ENCODE data around the gene PALMD.

PALMD gene

GRCh38 chr1:99635664-99636063 lies 10.2 kb upstream of the PALMD start:
- Histone ChIP-seq H3K27me3 (ENCODE audit: control insufficient read depth, insufficient read depth, low read length) (no peaks in the 10 kb centered on the region), H3K36me3 (ENCODE audit: control insufficient read depth, insufficient read depth, low read length) (no peaks in the 10 kb centered on the region), H3K9me3 (ENCODE audit: control insufficient read depth, insufficient read depth, low read length) (no peaks in the 10 kb centered on the region), H3K4me1 (ENCODE audit: control insufficient read depth, insufficient read depth, low read length) (no peaks in the 10 kb centered on the region), H3K27ac (ENCODE audit: low read length) (no peak overlapping the region), H3K4me3 (ENCODE audit: low read length) (no peak overlapping the region)
- DNase-seq (ENCODE audit: low read depth, low spot score), result no peak
- WGBS (ENCODE audit: insufficient coverage, insufficient read length), result no CpG with 5 or more reads among the region's 2 CpGs

- Histone ChIP-seq H3K27me3 (ENCODE audit: control insufficient read depth, insufficient read depth, low read length) (no peaks in the 10 kb centered on the region), H3K36me3 (ENCODE audit: control insufficient read depth, insufficient read depth, low read length) (no peaks in the 10 kb centered on the region), H3K4me1 (ENCODE audit: control insufficient read depth, insufficient read depth, low read length) (no peaks in the 10 kb centered on the region), H3K9me3 (ENCODE audit: control insufficient read depth, insufficient read depth, low read length) (no peaks in the 10 kb centered on the region), H3K27ac (ENCODE audit: low read length) (no peak overlapping the region), H3K4me3 (ENCODE audit: low read length) (no peak overlapping the region)
- no peak for DNase-seq (ENCODE audit: low read depth, low spot score)
- WGBS (ENCODE audit: insufficient coverage, insufficient read length), result no CpG with 5 or more reads among the region's 2 CpGs
Measured at GRCh38 chr1:99636647-99637175, 9.2 kb upstream of the PALMD start.

DNA sequence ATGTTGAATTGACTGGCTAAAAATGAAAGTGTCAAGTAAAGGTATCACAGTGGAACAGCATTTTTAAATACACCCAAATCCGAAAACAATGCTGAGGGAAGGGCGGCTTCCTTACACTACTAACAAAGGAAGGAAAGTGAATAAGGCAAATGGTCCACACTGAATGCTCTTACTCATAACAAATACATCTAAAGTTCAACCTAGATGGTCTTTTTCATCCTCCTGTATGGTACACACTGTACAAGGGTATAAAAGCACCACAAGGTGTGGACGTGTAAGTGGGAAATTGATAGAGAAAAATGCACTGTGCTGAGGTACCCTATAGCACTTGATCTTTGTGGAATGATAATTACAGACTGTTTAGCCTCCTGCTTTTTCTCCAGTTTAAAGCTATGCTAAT lies 7.1 kb upstream of the PALMD start:
- WGBS (ENCODE audit: insufficient coverage, insufficient read length), result no CpG with 5 or more reads among the region's 3 CpGs
- Histone ChIP-seq H3K27ac (ENCODE audit: low read length) (no peak overlapping the region), H3K4me3 (ENCODE audit: low read length) (no peak overlapping the region), H3K9me3 (ENCODE audit: control insufficient read depth, insufficient read depth, low read length) (no peaks in the 10 kb centered on the region), H3K27me3 (ENCODE audit: control insufficient read depth, insufficient read depth, low read length) (no peaks in the 10 kb centered on the region), H3K4me1 (ENCODE audit: control insufficient read depth, insufficient read depth, low read length) (no peaks in the 10 kb centered on the region), H3K36me3 (ENCODE audit: control insufficient read depth, insufficient read depth, low read length) (no peaks in the 10 kb centered on the region)
- DNase-seq (ENCODE audit: low read depth, low spot score), result no peak

- Histone ChIP-seq H3K4me1 (ENCODE audit: control insufficient read depth, insufficient read depth, low read length) (no peaks in the 10 kb centered on the region), H3K9me3 (ENCODE audit: control insufficient read depth, insufficient read depth, low read length) (no peaks in the 10 kb centered on the region), H3K27me3 (ENCODE audit: control insufficient read depth, insufficient read depth, low read length) (no peaks in the 10 kb centered on the region), H3K27ac (ENCODE audit: low read length) (no peak overlapping the region), H3K4me3 (ENCODE audit: low read length) (no peak overlapping the region), H3K36me3 (ENCODE audit: control insufficient read depth, insufficient read depth, low read length) (no peaks in the 10 kb centered on the region)
- no peak for DNase-seq (ENCODE audit: low read depth, low spot score)
Measured at GRCh38 chr1:99639408-99639807, 6.5 kb upstream of the PALMD start.

DNA sequence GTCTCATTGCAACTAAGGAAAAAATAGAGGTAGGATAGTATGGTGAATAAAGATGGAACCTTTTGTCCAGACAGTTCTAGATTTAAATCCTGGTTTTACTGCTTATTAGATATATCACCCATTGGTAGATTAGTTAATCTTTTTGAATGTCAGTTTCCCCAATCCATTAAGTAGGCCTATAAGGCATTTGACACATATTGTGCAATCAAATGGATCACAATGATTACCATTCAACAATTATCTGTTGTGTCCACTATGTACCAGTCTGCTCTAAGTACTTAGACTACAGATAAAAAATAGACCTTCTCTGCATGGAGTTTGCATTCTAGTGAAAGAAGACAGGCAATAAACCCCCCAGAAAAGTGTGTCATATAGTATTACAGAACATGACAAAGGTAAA lies 6.0 kb upstream of the PALMD start:
- H3K27ac ChIP-seq (ENCODE audit: low read length), result no peak overlapping the region
- no peaks in the 10 kb centered on the region for H3K36me3 ChIP-seq (ENCODE audit: control insufficient read depth, insufficient read depth, low read length)
- no peaks in the 10 kb centered on the region for H3K4me1 ChIP-seq (ENCODE audit: control insufficient read depth, insufficient read depth, low read length)

DNA sequence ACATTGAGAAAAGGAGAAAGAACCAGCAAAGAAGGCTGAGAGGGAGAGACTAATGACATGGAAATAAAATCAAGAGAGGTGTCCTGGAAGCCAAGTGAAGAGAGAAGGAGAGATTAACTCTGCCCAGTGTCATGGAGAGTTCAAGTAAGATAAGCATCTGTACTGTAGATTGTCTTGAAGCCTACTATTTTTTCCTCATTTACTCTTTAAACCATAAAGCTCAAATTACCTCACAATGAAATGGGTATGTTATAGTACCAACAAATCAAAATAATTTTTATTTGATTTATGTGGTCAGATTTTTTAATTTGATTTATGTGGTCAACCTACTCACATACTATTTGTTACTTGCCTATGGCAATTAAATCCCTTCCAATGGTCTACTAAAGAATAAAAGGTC lies 5.2 kb upstream of the PALMD start:
- no peaks in the 10 kb centered on the region for H3K9me3 ChIP-seq (ENCODE audit: control insufficient read depth, insufficient read depth, low read length)
- H3K4me3 ChIP-seq (ENCODE audit: low read length), result no peak overlapping the region
- H3K4me1 ChIP-seq (ENCODE audit: control insufficient read depth, insufficient read depth, low read length), result peaks cover 1% of the 10 kb centered on the region; the same call in 1 of the 2 replicates
- H3K27ac ChIP-seq (ENCODE audit: low read length), result no peak overlapping the region
- no peak for DNase-seq (ENCODE audit: low read depth, low spot score)
- H3K27me3 ChIP-seq (ENCODE audit: control insufficient read depth, insufficient read depth, low read length), result no peaks in the 10 kb centered on the region
- no peaks in the 10 kb centered on the region for H3K36me3 ChIP-seq (ENCODE audit: control insufficient read depth, insufficient read depth, low read length)

More for the DNA sequence above, 6.0 kb upstream of the PALMD start:
- Histone ChIP-seq H3K4me3 (ENCODE audit: low read length) (no peak overlapping the region), H3K27me3 (ENCODE audit: control insufficient read depth, insufficient read depth, low read length) (no peaks in the 10 kb centered on the region), H3K9me3 (ENCODE audit: control insufficient read depth, insufficient read depth, low read length) (no peaks in the 10 kb centered on the region)
- DNase-seq (ENCODE audit: low read depth, low spot score), result no peak

DNA sequence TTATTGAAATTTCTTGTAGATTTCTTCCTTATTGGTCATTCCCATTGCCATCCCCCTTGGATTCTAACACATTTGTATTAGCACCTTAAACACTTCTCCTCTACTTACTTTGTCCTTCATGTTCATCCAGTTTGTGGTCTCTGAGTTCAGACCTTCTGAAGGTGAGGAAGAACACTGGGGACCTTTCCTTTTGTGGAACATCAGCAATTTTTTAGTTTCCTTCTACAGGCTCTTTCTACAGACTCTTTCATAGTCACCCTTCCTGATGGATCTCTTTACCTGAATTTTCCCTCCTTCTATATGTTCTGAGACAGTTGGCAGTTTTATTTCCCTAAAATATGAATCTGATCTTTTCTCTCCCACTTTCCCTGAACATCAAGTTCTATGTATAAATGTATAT lies 4.4 kb upstream of the PALMD start:
- Histone ChIP-seq H3K4me3 (ENCODE audit: low read length) (no peak overlapping the region), H3K27me3 (ENCODE audit: control insufficient read depth, insufficient read depth, low read length) (no peaks in the 10 kb centered on the region), H3K36me3 (ENCODE audit: control insufficient read depth, insufficient read depth, low read length) (no peaks in the 10 kb centered on the region), H3K27ac (ENCODE audit: low read length) (no peak overlapping the region), H3K9me3 (ENCODE audit: control insufficient read depth, insufficient read depth, low read length) (no peaks in the 10 kb centered on the region), H3K4me1 (ENCODE audit: control insufficient read depth, insufficient read depth, low read length) (peaks cover 3% of the 10 kb centered on the region; the same call in 1 of the 2 replicates)
- DNase-seq (ENCODE audit: low read depth, low spot score), result no peak

DNA sequence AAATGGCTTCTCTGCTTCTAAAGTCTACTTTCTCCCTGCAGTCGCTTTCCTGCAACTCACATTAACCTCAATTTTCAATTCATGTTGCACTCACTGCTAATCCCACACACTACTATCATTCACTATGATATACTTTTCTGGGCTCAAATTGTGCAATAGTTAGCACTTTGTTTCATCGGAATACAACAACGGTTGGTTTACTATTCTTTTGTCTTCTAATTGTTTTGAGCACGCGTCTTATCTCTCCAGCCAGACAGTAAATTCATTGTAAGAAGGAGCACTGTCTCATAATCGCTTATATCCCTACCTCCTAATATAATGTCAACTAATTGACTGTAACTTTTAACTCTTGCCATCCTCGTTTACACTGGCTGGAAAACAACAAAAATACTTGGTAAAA lies 3.9 kb upstream of the PALMD start:
- 100% methylated on average over 3 of the region's 7 CpGs for WGBS (ENCODE audit: insufficient coverage, insufficient read length)
- Histone ChIP-seq H3K4me1 (ENCODE audit: control insufficient read depth, insufficient read depth, low read length) (peaks cover 3% of the 10 kb centered on the region; the same call in 1 of the 2 replicates), H3K36me3 (ENCODE audit: control insufficient read depth, insufficient read depth, low read length) (no peaks in the 10 kb centered on the region), H3K4me3 (ENCODE audit: low read length) (no peak overlapping the region), H3K27ac (ENCODE audit: low read length) (no peak overlapping the region), H3K27me3 (ENCODE audit: control insufficient read depth, insufficient read depth, low read length) (no peaks in the 10 kb centered on the region), H3K9me3 (ENCODE audit: control insufficient read depth, insufficient read depth, low read length) (no peaks in the 10 kb centered on the region)
- DNase-seq (ENCODE audit: low read depth, low spot score), result no peak

GRCh38 chr1:99643021-99643779 lies 2.7 kb upstream of the PALMD start:
- Histone ChIP-seq H3K27me3 (ENCODE audit: control insufficient read depth, insufficient read depth, low read length) (no peaks in the 10 kb centered on the region), H3K4me1 (ENCODE audit: control insufficient read depth, insufficient read depth, low read length) (peaks cover 4% of the 10 kb centered on the region; the same call in 1 of the 2 replicates), H3K4me3 (ENCODE audit: low read length) (no peak overlapping the region), H3K36me3 (ENCODE audit: control insufficient read depth, insufficient read depth, low read length) (no peaks in the 10 kb centered on the region), H3K9me3 (ENCODE audit: control insufficient read depth, insufficient read depth, low read length) (no peaks in the 10 kb centered on the region), H3K27ac (ENCODE audit: low read length) (no peak overlapping the region)
- WGBS (ENCODE audit: insufficient coverage, insufficient read length), result no CpG with 5 or more reads among the region's 1 CpG
- no peak for DNase-seq (ENCODE audit: low read depth, low spot score)

GRCh38 chr1:99644279-99645004 lies 1.5 kb upstream of the PALMD start:
- Histone ChIP-seq H3K27me3 (ENCODE audit: control insufficient read depth, insufficient read depth, low read length) (no peaks in the 10 kb centered on the region), H3K36me3 (ENCODE audit: control insufficient read depth, insufficient read depth, low read length) (no peaks in the 10 kb centered on the region), H3K9me3 (ENCODE audit: control insufficient read depth, insufficient read depth, low read length) (no peaks in the 10 kb centered on the region), H3K27ac (ENCODE audit: low read length) (no peak overlapping the region), H3K4me3 (ENCODE audit: low read length) (no peak overlapping the region), H3K4me1 (ENCODE audit: control insufficient read depth, insufficient read depth, low read length) (peaks cover 4% of the 10 kb centered on the region; the same call in 1 of the 2 replicates)
- WGBS (ENCODE audit: insufficient coverage, insufficient read length), result no CpG with 5 or more reads among the region's 2 CpGs
- no peak for DNase-seq (ENCODE audit: low read depth, low spot score)

GRCh38 chr1:99645203-99645602 lies 710 bp upstream of the PALMD start:
- Histone ChIP-seq H3K27me3 (ENCODE audit: control insufficient read depth, insufficient read depth, low read length) (no peaks in the 10 kb centered on the region), H3K36me3 (ENCODE audit: control insufficient read depth, insufficient read depth, low read length) (no peaks in the 10 kb centered on the region), H3K4me1 (ENCODE audit: control insufficient read depth, insufficient read depth, low read length) (peaks cover 4% of the 10 kb centered on the region; the same call in 1 of the 2 replicates), H3K27ac (ENCODE audit: low read length) (no peak overlapping the region), H3K9me3 (ENCODE audit: control insufficient read depth, insufficient read depth, low read length) (no peaks in the 10 kb centered on the region), H3K4me3 (ENCODE audit: low read length) (no peak overlapping the region)
- DNase-seq (ENCODE audit: low read depth, low spot score), result no peak
- no CpG with 5 or more reads among the region's 5 CpGs for WGBS (ENCODE audit: insufficient coverage, insufficient read length)

All from iPS DF 6.9 (cell line).